RWPE2 (cell line): ENCODE data around the gene EHD4.

ENCODE experiments used
- ATAC-seq: fragments of 200-7000 bp; cut with Tn5 transposase; 3 replicates; pipeline ENCODE4 v1.9.1; 2021; ENCODE audit warnings: low read depth
- DNase-seq: peaks from one replicate; pipeline ENCODE4 v3.0.0-alpha.2; 2020; ENCODE audit warnings: low spot score
- H3K27ac ChIP-seq: fragments of 450-650 bp; 2 replicates; pipeline ENCODE4 v1.5.1; 2017; ENCODE audit warnings: mild to moderate bottlenecking; ENCODE audit not compliant: poor library complexity, severe bottlenecking
- H3K27me3 ChIP-seq: fragments of 250-450 bp; sonication (Bioruptor Pico); 2 replicates; pipeline ENCODE4 v1.5.1; 2021; ENCODE audit warnings: mild to moderate bottlenecking, moderate library complexity; ENCODE audit not compliant: insufficient read depth, poor library complexity, severe bottlenecking
- H3K36me3 ChIP-seq: fragments of 250-450 bp; sonication (Bioruptor Pico); 2 replicates; pipeline ENCODE4 v1.5.1; 2020; ENCODE audit warnings: low read depth, mild to moderate bottlenecking, moderate library complexity
- H3K4me1 ChIP-seq: fragments of 250-450 bp; sonication (Bioruptor Pico); 2 replicates; pipeline ENCODE4 v1.5.1; 2021; ENCODE audit warnings: mild to moderate bottlenecking, moderate library complexity; ENCODE audit not compliant: insufficient read depth, poor library complexity, severe bottlenecking
- H3K4me3 ChIP-seq: fragments of 250-450 bp; sonication (Bioruptor Pico); 2 replicates; pipeline ENCODE4 v1.5.1; 2021; ENCODE audit warnings: mild to moderate bottlenecking, moderate library complexity; ENCODE audit not compliant: severe bottlenecking
- H3K9me3 ChIP-seq: fragments of 250-450 bp; sonication (Bioruptor Pico); 2 replicates; pipeline ENCODE4 v1.5.1; 2021; ENCODE audit warnings: mild to moderate bottlenecking, moderate library complexity; ENCODE audit not compliant: severe bottlenecking
- TF ChIP-seq, protein P1 (sequence below): fragments of 450-650 bp; IDR thresholded peaks from one replicate; pipeline ENCODE4 v1.5.1; 2017; ENCODE audit warnings: mild to moderate bottlenecking, moderate library complexity; ENCODE audit not compliant: poor library complexity, severe bottlenecking

EHD4 gene

DNA sequence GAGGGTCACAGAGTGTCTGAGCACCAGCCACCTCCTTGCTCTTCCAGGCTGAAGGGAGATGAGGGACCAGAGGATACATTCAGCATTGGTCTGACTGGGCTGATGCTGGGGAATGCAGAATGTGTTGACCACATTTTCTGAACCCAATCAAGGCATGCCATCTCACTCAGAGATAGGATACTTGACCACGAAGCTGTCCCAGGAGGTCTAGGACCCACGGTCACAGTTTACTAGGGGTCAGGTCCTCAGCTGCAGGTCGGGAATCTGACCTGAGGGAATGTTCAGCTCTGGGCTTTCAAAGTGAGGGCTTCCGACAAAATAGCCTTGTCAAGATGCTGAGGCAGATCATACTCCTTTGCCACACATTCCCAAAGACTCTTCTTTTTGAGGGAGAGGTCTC is 28.9 kb upstream of the EHD4 start:
- DNase-seq (no peak), ATAC-seq (0 out of 3 replicates have a peak, but pooled peaks have one; percentile 5)
- no peaks in the 10 kb centered on the region for H3K27me3 ChIP-seq
- no peaks in the 10 kb centered on the region for H3K36me3 ChIP-seq
- no peak overlapping the region for H3K27ac ChIP-seq
- TF ChIP-seq, protein P1, sequence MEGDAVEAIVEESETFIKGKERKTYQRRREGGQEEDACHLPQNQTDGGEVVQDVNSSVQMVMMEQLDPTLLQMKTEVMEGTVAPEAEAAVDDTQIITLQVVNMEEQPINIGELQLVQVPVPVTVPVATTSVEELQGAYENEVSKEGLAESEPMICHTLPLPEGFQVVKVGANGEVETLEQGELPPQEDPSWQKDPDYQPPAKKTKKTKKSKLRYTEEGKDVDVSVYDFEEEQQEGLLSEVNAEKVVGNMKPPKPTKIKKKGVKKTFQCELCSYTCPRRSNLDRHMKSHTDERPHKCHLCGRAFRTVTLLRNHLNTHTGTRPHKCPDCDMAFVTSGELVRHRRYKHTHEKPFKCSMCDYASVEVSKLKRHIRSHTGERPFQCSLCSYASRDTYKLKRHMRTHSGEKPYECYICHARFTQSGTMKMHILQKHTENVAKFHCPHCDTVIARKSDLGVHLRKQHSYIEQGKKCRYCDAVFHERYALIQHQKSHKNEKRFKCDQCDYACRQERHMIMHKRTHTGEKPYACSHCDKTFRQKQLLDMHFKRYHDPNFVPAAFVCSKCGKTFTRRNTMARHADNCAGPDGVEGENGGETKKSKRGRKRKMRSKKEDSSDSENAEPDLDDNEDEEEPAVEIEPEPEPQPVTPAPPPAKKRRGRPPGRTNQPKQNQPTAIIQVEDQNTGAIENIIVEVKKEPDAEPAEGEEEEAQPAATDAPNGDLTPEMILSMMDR, result no peak
- H3K4me1 ChIP-seq, result no peaks in the 10 kb centered on the region
- H3K9me3 ChIP-seq, result no peaks in the 10 kb centered on the region
- H3K4me3 ChIP-seq, result no peak overlapping the region

DNA sequence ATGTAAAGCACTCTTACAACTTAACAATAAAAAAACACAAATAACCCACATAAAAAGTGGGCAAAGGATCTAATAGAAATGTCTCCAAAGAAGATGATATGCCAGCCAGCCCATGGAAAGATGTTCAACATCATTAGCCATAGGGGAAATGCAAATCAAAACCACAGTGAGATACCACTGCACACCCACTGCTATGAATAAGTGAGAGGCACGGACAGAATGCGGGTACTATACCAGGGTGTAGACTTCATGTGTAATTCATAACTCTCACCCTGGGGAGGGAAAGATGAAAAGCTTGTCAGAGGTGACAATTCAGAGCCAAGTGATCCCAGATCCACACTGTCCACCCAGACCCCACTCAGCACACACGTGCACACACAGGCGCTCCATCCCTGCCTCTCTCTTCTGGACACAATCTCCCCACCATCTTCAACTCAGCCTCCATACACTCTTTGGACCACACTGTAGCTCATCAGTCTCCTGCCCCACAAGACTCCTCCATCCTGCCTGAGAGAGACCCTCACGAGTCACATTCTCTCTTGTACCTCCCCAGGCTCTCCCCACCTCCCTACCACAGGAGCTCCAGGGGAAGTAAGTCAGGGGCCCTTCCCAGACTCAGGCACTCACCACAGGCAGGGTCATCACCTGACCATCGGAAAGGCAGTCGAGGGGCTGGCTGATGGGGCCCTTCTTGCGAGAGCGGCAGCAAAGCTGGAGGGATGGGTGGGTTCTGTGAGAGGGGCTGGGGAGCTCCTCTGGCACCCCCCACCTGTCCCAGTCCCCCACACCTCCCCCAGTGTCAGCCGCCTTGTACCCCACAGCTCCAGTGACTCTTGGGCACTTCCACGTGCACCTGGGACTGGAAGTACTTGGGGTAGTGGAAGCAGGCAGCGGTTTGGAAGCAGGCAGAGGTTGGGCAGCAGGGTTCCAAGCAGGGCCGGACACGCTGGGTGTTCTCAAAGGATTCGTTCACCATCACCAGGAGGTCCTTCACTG is 27.2 kb upstream of the EHD4 start:
- ATAC-seq, result no peak
- no peaks in the 10 kb centered on the region for H3K9me3 ChIP-seq
- H3K36me3 ChIP-seq, result no peaks in the 10 kb centered on the region
- no peak for DNase-seq
- no peak overlapping the region for H3K27ac ChIP-seq
- TF ChIP-seq, protein P1, result no peak
- H3K27me3 ChIP-seq, result no peaks in the 10 kb centered on the region
- no peak overlapping the region for H3K4me3 ChIP-seq
- no peaks in the 10 kb centered on the region for H3K4me1 ChIP-seq

DNA sequence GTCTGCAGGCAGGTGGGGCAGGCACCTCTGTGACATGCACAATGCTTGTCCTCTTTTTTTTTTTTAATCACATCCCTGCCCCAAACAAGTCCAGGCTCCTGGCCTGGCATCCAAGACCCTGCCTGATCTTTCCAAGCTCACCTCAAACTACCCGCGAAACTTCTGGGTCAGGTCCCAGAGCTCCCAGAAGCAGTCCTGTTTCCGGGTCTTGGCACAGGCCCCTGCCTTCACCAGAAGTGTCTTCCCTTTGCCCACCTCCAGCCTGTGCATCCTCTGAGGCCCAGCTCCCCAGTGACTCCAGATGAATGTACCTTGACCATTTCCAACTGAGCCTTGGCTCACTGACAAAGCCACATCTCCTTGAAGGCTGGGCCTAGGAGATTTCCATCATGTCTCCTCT is 25.5 kb upstream of the EHD4 start:
- H3K9me3 ChIP-seq, result no peaks in the 10 kb centered on the region
- DNase-seq (peak; percentile 34), ATAC-seq (no peak)
- H3K4me3 ChIP-seq, result no peak overlapping the region
- no peaks in the 10 kb centered on the region for H3K27me3 ChIP-seq
- H3K4me1 ChIP-seq, result no peaks in the 10 kb centered on the region
- no peaks in the 10 kb centered on the region for H3K36me3 ChIP-seq
- TF ChIP-seq, protein P1, result no peak
- H3K27ac ChIP-seq, result no peak overlapping the region

DNA sequence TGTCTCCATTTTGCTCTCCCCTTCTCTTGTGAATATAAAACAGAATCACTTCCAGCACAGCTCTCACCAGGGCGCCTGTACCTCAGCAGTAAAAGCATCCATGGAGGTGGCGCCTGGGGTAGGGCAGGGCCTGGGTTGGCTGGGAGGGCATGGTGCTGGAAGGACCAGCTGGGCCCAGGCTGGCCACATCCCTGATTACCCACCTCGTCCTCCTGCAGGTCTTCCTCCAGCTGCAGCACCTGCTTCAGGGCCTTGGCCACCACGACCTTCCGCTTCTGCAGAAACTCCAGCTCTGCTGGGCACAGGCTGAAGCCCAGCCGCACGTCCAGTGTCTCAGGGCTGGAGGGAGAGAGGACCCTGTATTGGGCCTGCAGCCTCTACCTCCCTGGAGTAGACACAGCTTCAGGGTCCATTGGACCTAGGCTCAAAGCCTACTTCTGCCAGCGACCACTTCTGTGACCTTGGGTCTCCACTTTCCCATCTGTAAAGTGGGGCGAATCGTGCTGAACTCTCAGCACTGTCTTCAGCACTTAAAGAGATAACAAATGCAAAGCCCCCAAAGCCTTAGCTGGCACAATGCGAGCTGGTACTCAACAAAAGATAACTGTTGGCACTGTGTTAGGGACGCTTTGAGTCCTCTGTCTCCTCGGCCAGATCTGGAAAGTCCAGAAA is 24.7 kb upstream of the EHD4 start:
- no peak; the same call in 2 of the 3 replicates for ATAC-seq
- Histone ChIP-seq H3K9me3 (no peaks in the 10 kb centered on the region), H3K27me3 (no peaks in the 10 kb centered on the region), H3K4me1 (no peaks in the 10 kb centered on the region), H3K4me3 (no peak overlapping the region), H3K36me3 (no peaks in the 10 kb centered on the region), H3K27ac (no peak overlapping the region)
- TF ChIP-seq, protein P1, result no peak
- DNase-seq, result peak; percentile 64
